Measurements from ENCODE around the gene EVA1C. TPM values are rescaled to one million over a fixed set of nuclear protein-coding genes. Genes with fewer than 3 reads are reported as not detected.
"Not testable (repeated sequence)": the region's sequence is repeated elsewhere in the genome, so short reads cannot be mapped to it uniquely, and the experiment has no call there.

Gene EVA1C
- total RNA-seq, 6 donors from 2014 or later: 40.2 to 75.6 (median 55.7) TPM

DNA sequence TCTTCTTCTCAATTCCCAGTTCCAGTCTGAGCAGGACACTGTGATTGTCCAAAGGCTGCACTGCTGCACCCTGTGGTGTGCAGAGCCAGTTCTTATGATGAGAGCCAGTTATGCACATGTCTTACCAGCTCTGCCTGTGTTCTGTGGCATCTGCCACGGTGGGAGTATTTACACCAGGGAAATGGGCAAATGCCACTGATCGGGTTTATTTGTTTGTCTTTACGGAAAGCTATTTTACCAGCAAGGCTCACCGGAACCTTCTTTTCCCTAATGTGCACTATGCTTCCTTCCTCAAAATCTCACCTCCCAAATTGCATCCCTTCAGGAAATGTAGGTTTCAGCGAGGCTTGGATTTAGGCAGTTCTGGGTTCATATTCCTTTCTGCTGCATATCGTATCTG is 49.0 kb downstream of the EVA1C start:
- H3K27ac ChIP-seq: no peak overlapping the region
- 94 to 99% methylated on average over 6 of the region's 6 CpGs for WGBS, 2 donors
- peaks cover 0 to 69% (median 23%) of the 10 kb centered on the region in 4 donors for H3K36me3 ChIP-seq
- no peaks in the 10 kb centered on the region for H3K27me3 ChIP-seq
- no peaks in the 10 kb centered on the region for H3K9me3 ChIP-seq
- ATAC-seq (ENCODE audit: low FRiP score in 2 of 2) (no peak), DNase-seq (no peak)
- peaks cover 14 to 17% (median 15%) of the 10 kb centered on the region in 4 donors for H3K4me1 ChIP-seq
- no peak overlapping the region for H3K4me3 ChIP-seq
- no peak for TF ChIP-seq POLR2A (IDR thresholded peaks at IDR 0.05)
- TF ChIP-seq, protein P1, sequence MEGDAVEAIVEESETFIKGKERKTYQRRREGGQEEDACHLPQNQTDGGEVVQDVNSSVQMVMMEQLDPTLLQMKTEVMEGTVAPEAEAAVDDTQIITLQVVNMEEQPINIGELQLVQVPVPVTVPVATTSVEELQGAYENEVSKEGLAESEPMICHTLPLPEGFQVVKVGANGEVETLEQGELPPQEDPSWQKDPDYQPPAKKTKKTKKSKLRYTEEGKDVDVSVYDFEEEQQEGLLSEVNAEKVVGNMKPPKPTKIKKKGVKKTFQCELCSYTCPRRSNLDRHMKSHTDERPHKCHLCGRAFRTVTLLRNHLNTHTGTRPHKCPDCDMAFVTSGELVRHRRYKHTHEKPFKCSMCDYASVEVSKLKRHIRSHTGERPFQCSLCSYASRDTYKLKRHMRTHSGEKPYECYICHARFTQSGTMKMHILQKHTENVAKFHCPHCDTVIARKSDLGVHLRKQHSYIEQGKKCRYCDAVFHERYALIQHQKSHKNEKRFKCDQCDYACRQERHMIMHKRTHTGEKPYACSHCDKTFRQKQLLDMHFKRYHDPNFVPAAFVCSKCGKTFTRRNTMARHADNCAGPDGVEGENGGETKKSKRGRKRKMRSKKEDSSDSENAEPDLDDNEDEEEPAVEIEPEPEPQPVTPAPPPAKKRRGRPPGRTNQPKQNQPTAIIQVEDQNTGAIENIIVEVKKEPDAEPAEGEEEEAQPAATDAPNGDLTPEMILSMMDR (IDR thresholded peaks at IDR 0.05): no peak
- TF ChIP-seq EP300 (IDR thresholded peaks at IDR 0.05): no peak
- TF ChIP-seq POLR2AphosphoS5 (IDR thresholded peaks at IDR 0.05): no peak

DNA sequence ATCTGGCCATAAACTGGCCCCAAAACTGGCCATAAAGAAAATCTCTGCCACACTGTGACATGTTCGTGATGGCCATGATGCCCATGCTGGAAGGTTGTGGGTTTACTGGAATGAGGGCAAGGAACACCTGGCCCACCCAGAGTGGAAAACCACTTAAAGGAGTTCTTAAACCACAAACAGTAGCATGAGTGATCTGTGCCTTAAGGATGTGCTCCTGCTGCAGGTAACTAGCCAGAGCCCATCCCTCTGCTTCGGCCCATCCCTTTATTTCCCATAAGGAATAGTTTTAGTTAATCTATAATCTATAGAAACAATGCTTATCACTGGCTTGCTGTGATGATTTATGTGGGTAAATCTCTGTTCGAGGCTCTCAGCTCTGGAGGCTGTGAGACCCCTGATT is 50.1 kb downstream of the EVA1C start:
- not testable (repeated sequence) for H3K27ac ChIP-seq; H3K4me1 ChIP-seq; H3K4me3 ChIP-seq; DNase-seq; ATAC-seq (ENCODE audit: low FRiP score in 2 of 2); H3K9me3 ChIP-seq; H3K27me3 ChIP-seq
- peaks cover 0 to 66% (median 21%) of the 10 kb centered on the region in 4 donors for H3K36me3 ChIP-seq
- WGBS, 2 donors: 95 to 96% methylated on average over 3 of the region's 3 CpGs

DNA sequence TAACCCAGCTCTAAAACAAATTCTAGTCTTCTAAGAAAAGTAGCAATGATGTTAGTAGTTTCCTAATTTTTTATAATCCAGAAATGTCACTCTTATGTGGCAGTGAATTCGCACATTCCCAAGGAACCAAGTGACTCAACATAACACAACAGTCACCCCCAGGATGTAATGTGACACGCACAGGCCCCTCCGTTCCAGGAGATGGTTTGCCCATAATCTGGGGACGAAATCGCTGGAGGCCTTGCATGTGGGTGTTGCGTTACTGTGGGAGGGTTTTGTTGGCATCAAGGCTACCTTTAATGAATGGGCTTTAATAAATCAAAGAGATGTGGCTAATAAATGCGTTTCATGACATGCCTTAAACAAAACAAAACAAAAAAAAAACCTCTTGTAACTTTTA is 50.9 kb downstream of the EVA1C start:
- no peak overlapping the region for H3K4me3 ChIP-seq
- H3K27ac ChIP-seq: peak overlapping the region in 2 of 4 donors; percentile 1 to 63
- TF ChIP-seq, protein P1 (IDR thresholded peaks at IDR 0.05): no peak
- TF ChIP-seq EP300 (IDR thresholded peaks at IDR 0.05) (no peak), POLR2AphosphoS5 (IDR thresholded peaks at IDR 0.05) (no peak), POLR2A (IDR thresholded peaks at IDR 0.05) (no peak)
- DNase-seq (no peak), ATAC-seq (ENCODE audit: low FRiP score in 2 of 2) (no peak)
- H3K36me3 ChIP-seq: peaks cover 0 to 74% (median 18%) of the 10 kb centered on the region in 4 donors
- H3K4me1 ChIP-seq: peaks cover 0 to 3% (median 1%) of the 10 kb centered on the region in 4 donors
- WGBS, 2 donors: 84% methylated on average over 7 of the region's 7 CpGs
- no peaks in the 10 kb centered on the region for H3K27me3 ChIP-seq
- no peaks in the 10 kb centered on the region for H3K9me3 ChIP-seq

GRCh38 chr21:32463889-32464300 is 51.4 kb downstream of the EVA1C start:
- TF ChIP-seq POLR2AphosphoS5 (IDR thresholded peaks at IDR 0.05): no peak
- TF ChIP-seq, protein P1 (IDR thresholded peaks at IDR 0.05): no peak
- no peak for TF ChIP-seq POLR2A (IDR thresholded peaks at IDR 0.05)
- TF ChIP-seq EP300 (IDR thresholded peaks at IDR 0.05): no peak
- Histone ChIP-seq H3K27ac (peak overlapping the region in 2 of 4 donors; percentile 1 to 63), H3K27me3 (no peaks in the 10 kb centered on the region), H3K36me3 (peaks cover 0 to 75% (median 21%) of the 10 kb centered on the region in 4 donors), H3K9me3 (no peaks in the 10 kb centered on the region), H3K4me1 (peaks cover 0 to 3% (median 1%) of the 10 kb centered on the region in 4 donors), H3K4me3 (no peak overlapping the region)
- DNase-seq (no peak), ATAC-seq (ENCODE audit: low FRiP score in 2 of 2) (peak in 1 of 2 donors; percentile 81)
- 64 to 74% methylated on average over 8 of the region's 8 CpGs for WGBS, 2 donors

GRCh38 chr21:32467291-32467690 is 54.8 kb downstream of the EVA1C start:
- DNase-seq (no peak), ATAC-seq (ENCODE audit: low FRiP score in 2 of 2) (no peak)
- no peak overlapping the region for H3K27ac ChIP-seq
- H3K27me3 ChIP-seq: no peaks in the 10 kb centered on the region
- TF ChIP-seq POLR2AphosphoS5 (IDR thresholded peaks at IDR 0.05) (no peak), POLR2A (IDR thresholded peaks at IDR 0.05) (no peak), EP300 (IDR thresholded peaks at IDR 0.05) (no peak)
- TF ChIP-seq, protein P1 (IDR thresholded peaks at IDR 0.05): no peak
- peaks cover 0 to 69% (median 25%) of the 10 kb centered on the region in 4 donors for H3K36me3 ChIP-seq
- no peak overlapping the region for H3K4me3 ChIP-seq
- WGBS, 2 donors: 95 to 100% methylated on average over 4 of the region's 4 CpGs
- H3K9me3 ChIP-seq: no peaks in the 10 kb centered on the region
- peaks cover 0 to 2% (median 0%) of the 10 kb centered on the region in 4 donors for H3K4me1 ChIP-seq

Data from upper lobe of left lung (tissue), 6 donors.